Measurements from ENCODE around the gene PTK7.
A peak's percentile ranks its signal among the peaks of the same experiment; 100 is the strongest.

The PTK7 gene

DNA sequence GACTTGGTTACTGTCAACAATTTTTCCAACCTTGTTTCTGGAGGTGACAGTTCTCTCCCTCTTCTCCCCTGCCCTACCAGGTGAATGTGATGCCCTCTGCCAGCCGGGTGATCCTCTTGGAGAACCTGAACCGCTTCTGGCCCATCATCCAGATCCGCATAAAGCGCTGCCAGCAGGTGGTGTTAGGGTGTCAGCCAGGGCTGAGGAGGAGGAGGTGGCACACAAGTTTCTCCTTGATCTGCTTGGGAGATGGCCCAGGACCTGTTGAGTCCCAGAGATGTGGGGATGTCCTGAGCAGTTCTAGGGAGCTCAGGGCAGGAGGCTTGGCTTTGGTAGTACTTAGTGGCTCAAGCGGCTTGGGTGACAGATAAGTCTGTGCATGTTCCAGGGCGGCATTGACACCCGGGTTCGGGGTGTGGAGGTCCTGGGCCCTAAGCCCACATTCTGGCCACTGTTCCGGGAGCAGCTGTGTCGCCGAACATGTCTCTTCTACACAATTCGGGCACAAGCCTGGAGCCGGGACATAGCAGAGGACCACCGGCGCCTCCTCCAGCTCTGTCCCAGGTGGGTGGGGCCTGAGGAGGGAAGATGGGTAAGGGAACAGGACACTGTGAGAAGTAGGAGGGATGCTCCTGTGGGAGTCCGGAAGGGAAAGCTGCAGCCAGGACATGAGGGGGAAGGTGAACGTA is 127.1 kb downstream of the PTK7 start:
- no peak for TF ChIP-seq EZH2 (IDR thresholded peaks at IDR 0.05; ENCODE audit: borderline replicate concordance, low read depth, low read length, severe bottlenecking)
- TF ChIP-seq, protein P1, sequence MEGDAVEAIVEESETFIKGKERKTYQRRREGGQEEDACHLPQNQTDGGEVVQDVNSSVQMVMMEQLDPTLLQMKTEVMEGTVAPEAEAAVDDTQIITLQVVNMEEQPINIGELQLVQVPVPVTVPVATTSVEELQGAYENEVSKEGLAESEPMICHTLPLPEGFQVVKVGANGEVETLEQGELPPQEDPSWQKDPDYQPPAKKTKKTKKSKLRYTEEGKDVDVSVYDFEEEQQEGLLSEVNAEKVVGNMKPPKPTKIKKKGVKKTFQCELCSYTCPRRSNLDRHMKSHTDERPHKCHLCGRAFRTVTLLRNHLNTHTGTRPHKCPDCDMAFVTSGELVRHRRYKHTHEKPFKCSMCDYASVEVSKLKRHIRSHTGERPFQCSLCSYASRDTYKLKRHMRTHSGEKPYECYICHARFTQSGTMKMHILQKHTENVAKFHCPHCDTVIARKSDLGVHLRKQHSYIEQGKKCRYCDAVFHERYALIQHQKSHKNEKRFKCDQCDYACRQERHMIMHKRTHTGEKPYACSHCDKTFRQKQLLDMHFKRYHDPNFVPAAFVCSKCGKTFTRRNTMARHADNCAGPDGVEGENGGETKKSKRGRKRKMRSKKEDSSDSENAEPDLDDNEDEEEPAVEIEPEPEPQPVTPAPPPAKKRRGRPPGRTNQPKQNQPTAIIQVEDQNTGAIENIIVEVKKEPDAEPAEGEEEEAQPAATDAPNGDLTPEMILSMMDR (IDR thresholded peaks at IDR 0.05; ENCODE audit: borderline replicate concordance, extremely low read depth, low read length, poor library complexity, severe bottlenecking), result peak; percentile 19
- H3K27me3 ChIP-seq (ENCODE audit: insufficient read depth, low read length, poor library complexity), result no peaks in the 10 kb centered on the region
- H3K4me1 ChIP-seq (ENCODE audit: insufficient read depth, low read length), result no peaks in the 10 kb centered on the region

GRCh38 chr6:43203718-43204095 is 127.6 kb downstream of the PTK7 start:
- Histone ChIP-seq H2AFZ (ENCODE audit: low read depth, low read length) (no peak overlapping the region), H4K20me1 (ENCODE audit: insufficient read depth, low read length) (no peaks in the 10 kb centered on the region), H3K9ac (ENCODE audit: low read depth, low read length) (no peak overlapping the region), H3K27me3 (ENCODE audit: insufficient read depth, low read length, poor library complexity) (no peaks in the 10 kb centered on the region), H3K27ac (ENCODE audit: low read length) (no peak overlapping the region), H3K79me2 (ENCODE audit: insufficient read depth, low read length) (no peaks in the 10 kb centered on the region), H3K4me2 (ENCODE audit: insufficient read depth, low read length) (no peak overlapping the region), H3K4me1 (ENCODE audit: insufficient read depth, low read length) (no peaks in the 10 kb centered on the region), H3K9me3 (ENCODE audit: insufficient read depth, low read length, severe bottlenecking) (no peaks in the 10 kb centered on the region), H3K4me3 (ENCODE audit: low read depth in 1 of 2, low read length in 2 of 2) (no peak overlapping the region), H3K36me3 (ENCODE audit: insufficient read depth, low read length) (peaks cover 24% of the 10 kb centered on the region)
- DNase-seq (no peak), ATAC-seq (ENCODE audit: insufficient read depth, low read depth) (no peak)
- TF ChIP-seq, protein P1 (IDR thresholded peaks at IDR 0.05; ENCODE audit: borderline replicate concordance, extremely low read depth, low read length, poor library complexity, severe bottlenecking), result no peak
- TF ChIP-seq EZH2 (IDR thresholded peaks at IDR 0.05; ENCODE audit: borderline replicate concordance, low read depth, low read length, severe bottlenecking), result no peak

More for the DNA sequence above, 127.1 kb downstream of the PTK7 start:
- no peak overlapping the region for H3K27ac ChIP-seq (ENCODE audit: low read length)
- H3K79me2 ChIP-seq (ENCODE audit: insufficient read depth, low read length), result no peaks in the 10 kb centered on the region
- H3K9me3 ChIP-seq (ENCODE audit: insufficient read depth, low read length, severe bottlenecking), result no peaks in the 10 kb centered on the region
- no peak overlapping the region for H3K4me2 ChIP-seq (ENCODE audit: insufficient read depth, low read length)
- ATAC-seq (ENCODE audit: insufficient read depth, low read depth), result no peak
- H4K20me1 ChIP-seq (ENCODE audit: insufficient read depth, low read length), result no peaks in the 10 kb centered on the region
- H3K9ac ChIP-seq (ENCODE audit: low read depth, low read length), result no peak overlapping the region
- H3K36me3 ChIP-seq (ENCODE audit: insufficient read depth, low read length), result peaks cover 28% of the 10 kb centered on the region
- H3K4me3 ChIP-seq (ENCODE audit: low read depth in 1 of 2, low read length in 2 of 2), result no peak overlapping the region
- no peak for DNase-seq
- H2AFZ ChIP-seq (ENCODE audit: low read depth, low read length), result no peak overlapping the region

DNA sequence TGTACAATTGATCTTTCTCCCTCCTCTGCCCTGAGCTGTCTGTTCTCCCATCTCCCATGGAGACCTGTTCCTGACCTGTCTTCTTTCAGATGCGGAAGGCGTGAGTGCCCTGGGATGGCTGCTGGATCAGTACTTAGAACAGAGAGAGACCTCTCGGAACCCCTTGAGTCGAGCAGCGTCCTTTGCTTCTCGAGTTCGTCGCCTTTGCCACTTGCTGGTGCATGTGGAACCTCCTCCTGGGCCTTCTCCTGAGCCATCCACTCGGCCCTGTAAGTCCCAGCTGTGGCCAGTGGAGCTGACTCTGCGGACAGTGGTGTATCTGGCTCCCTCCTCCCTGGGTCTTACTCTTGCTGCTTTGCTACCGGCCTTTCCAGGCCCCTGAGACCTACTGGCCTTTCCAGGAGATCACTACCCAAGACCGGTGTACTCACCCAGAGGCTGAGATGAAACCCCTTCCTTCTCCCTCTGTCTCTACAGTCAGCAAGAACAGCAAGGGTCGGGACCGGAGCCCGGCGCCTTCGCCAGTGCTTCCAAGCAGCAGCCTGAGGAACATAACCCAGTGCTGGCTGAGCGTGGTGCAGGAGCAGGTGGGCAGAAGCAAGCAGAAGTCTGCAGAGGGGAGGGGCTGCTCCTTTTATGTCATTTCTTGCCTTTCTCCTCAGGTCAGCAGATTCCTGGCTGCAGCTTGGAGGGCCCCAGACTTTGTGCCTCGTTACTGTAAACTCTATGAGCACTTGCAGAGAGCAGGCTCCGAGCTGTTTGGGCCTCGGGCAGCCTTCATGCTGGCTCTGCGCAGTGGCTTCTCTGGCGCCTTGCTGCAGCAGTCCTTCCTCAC is 128.4 kb downstream of the PTK7 start:
- TF ChIP-seq, protein P1 (IDR thresholded peaks at IDR 0.05; ENCODE audit: borderline replicate concordance, extremely low read depth, low read length, poor library complexity, severe bottlenecking), result no peak
- no peak for TF ChIP-seq EZH2 (IDR thresholded peaks at IDR 0.05; ENCODE audit: borderline replicate concordance, low read depth, low read length, severe bottlenecking)
- Histone ChIP-seq H3K36me3 (ENCODE audit: insufficient read depth, low read length) (peaks cover 19% of the 10 kb centered on the region), H3K27me3 (ENCODE audit: insufficient read depth, low read length, poor library complexity) (no peaks in the 10 kb centered on the region), H3K9me3 (ENCODE audit: insufficient read depth, low read length, severe bottlenecking) (no peaks in the 10 kb centered on the region), H3K9ac (ENCODE audit: low read depth, low read length) (no peak overlapping the region), H3K4me2 (ENCODE audit: insufficient read depth, low read length) (no peak overlapping the region), H3K79me2 (ENCODE audit: insufficient read depth, low read length) (no peaks in the 10 kb centered on the region), H3K4me1 (ENCODE audit: insufficient read depth, low read length) (no peaks in the 10 kb centered on the region), H4K20me1 (ENCODE audit: insufficient read depth, low read length) (no peaks in the 10 kb centered on the region), H3K27ac (ENCODE audit: low read length) (no peak overlapping the region), H3K4me3 (ENCODE audit: low read depth in 1 of 2, low read length in 2 of 2) (no peak overlapping the region), H2AFZ (ENCODE audit: low read depth, low read length) (no peak overlapping the region)
- no peak for DNase-seq
- no peak for ATAC-seq (ENCODE audit: insufficient read depth, low read depth)

Data from DND-41 (cell line).